HG02938 (cell line): Measurements from ENCODE around the gene GDI1.

Experiments used
- ATAC-seq: cut with Tn5 transposase; IDR thresholded peaks from one replicate; pipeline ENCODE4 v1.9.1; 2021; ENCODE audit warnings: mild to moderate bottlenecking, moderate library complexity; ENCODE audit not compliant: unreplicated experiment

GDI1 gene

DNA sequence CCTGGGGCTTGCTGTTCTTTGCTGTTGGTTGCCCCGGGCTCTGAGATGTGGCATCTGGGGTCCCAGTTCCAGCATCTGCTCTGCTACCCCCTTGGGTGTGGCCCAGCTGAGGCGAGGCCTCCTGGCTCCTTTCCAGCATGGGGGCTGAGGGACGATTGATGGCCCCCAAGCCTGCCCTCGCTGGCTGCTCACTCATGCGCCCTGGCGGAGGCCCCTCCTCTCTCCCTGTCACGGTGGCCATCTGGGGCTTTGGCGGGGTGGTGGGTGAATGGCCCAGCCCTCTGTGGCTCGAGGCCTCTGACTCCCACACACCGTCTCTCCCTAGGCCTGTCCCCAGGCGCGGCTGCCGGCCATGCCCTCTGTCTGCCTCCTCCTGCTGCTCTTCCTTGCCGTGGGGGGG is 22.9 kb downstream of the GDI1 start:
- ATAC-seq: no peak

DNA sequence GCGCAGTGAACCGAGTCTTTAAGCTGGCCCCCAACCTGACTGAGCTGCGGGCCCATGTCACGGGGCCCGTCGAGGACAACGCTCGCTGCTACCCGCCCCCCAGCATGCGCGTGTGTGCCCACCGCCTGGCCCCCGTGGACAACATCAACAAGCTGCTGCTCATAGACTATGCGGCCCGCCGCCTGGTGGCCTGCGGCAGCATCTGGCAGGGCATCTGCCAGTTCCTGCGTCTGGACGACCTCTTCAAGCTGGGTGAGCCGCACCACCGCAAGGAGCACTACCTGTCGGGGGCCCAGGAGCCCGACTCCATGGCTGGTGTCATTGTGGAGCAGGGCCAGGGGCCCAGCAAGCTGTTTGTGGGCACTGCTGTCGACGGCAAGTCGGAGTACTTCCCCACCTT is 23.4 kb downstream of the GDI1 start:
- ATAC-seq: no peak

DNA sequence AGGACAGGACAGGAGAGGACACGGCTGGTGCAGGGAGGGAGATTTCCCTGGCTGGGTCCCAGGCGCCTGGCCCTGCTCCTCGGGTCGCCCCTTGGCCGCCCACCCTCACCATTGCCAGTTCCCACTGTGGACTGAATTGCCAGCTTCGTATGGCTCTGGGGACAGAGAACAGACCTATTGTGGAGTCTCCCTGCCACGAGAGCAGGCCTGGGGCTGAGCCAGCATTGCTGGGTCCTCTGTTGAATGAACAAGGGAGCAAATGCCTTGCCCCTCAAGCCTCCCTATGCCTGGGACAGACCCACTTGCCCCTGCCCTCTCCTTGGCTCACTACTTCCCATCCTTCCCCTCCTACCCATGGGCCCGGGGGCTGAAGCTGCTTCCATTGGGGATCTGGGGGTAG is 25.4 kb downstream of the GDI1 start:
- no peak for ATAC-seq

DNA sequence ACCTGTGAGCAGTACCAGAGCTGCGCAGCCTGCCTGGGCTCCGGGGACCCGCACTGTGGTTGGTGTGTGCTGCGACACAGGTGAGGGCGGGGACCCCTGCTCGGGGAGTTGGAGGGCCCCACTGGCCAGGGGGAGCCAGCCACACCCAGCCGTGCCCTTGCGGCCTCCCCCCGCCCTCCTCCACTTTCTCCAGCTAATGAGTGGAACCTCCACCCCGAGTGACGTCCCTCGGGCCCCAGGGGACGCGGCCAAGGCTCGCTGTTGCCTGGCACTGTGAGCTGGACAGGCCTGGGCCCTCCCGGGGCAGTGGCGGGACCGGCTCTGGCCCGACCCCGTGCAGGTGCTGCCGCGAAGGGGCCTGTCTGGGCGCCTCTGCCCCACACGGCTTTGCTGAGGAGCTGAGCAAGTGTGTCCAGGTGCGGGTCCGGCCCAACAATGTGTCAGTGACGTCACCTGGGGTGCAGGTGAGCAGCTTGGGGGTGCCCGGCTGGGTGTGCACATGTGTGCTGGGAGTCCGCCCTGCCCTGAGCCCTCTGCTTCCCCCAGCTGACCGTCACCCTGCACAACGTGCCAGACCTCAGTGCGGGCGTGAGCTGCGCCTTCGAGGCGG is 26.8 kb downstream of the GDI1 start:
- no peak for ATAC-seq

DNA sequence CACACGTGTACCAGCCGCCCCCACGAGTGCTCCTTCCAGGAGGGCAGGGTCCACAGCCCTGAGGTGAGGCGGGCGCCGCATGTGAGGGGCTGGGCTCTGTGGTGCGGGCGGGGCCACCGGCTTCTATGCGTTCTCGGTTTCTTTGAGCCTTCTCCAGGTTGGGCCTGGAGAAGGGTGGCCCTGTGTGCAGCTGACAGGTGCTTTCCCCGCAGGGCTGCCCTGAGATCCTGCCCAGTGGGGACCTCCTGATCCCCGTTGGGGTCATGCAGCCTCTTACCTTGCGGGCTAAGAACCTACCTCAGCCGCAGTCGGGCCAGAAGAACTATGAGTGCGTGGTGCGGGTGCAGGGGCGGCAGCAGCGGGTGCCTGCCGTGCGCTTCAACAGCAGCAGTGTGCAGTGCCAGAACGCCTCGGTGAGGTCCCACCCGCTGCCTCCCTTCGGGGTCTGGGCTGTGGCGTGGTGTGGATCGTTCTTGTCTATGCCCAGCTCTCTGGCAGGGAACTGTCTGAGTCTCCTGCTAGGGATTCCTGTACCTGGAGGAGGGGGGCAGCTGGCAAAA is 27.9 kb downstream of the GDI1 start:
- ATAC-seq: no peak

DNA sequence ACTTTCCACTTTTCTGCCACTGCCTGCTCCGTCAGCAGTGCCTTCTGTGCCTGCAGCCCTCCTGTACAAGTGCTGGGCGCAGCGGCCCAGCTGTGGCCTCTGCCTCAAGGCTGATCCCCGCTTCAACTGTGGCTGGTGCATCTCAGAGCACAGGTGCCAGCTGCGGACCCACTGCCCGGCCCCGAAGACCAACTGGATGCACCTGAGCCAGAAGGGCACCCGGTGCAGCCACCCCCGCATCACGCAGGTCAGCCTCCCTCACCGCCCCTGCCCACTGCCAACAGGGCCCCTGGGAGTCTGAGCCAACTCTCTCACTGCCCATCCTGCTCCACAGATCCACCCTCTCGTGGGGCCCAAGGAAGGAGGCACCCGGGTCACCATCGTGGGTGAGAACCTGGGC is 28.6 kb downstream of the GDI1 start:
- ATAC-seq: no peak

DNA sequence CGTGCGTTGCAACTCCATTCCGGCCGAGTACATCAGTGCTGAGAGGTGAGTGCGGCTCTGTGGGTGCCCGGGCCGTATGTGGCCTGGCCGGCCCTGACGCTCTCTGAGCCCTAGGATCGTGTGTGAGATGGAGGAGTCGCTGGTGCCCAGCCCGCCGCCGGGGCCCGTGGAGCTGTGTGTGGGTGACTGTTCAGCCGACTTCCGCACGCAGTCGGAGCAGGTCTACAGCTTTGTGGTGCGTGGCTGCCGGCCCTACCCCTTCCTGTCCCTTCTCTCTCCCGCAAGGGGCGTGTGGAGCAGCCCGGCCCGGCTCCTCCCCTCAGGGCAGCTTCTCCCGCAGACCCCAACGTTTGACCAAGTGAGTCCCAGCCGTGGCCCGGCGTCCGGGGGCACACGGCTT is 29.1 kb downstream of the GDI1 start:
- no peak for ATAC-seq

DNA sequence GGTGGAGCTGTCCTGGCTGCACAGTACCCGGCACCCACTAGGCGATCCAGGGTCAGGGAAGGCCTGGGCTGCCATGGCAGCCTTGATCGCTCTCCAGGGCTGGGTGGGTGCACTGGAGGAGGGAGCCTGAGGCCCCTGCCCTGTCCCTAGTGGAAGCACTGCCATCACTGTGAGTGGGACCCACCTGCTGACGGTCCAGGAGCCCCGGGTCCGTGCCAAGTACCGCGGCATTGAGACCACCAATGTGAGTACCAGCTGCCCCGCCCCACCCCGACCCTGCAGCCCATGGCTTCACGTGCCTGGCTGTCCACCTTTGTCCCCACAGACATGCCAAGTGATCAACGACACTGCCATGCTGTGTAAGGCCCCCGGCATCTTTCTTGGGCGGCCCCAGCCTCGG is 30.0 kb downstream of the GDI1 start:
- ATAC-seq: no peak

DNA sequence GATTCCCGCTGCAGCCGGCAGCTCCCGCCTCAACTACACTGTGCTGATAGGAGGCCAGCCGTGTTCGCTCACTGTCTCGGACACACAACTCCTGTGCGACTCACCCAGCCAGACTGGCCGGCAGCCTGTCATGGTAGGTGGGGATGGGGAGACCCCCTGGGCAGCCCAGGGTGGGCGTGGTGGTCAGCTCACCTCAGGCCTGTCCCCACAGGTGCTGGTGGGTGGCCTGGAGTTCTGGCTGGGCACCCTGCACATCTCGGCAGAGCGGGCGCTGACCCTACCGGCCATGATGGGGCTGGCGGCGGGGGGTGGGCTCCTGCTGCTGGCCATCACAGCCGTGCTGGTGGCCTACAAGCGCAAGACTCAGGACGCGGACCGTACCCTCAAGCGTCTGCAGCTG is 30.6 kb downstream of the GDI1 start:
- ATAC-seq: no peak

DNA sequence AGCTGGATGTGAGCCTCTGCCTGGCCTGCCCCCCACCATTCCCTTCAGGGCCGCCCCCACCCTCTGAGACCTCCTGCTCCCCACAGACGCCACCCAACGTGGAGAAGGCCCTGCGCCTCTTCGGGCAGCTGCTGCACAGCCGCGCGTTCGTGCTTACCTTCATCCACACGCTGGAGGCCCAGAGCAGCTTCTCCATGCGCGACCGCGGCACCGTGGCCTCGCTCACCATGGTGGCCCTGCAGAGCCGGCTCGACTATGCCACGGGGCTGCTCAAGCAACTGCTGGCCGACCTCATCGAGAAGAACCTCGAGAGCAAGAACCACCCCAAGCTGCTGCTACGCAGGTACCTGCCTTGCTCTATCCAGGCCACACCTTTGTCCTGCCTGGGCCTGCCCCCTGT is 31.3 kb downstream of the GDI1 start:
- ATAC-seq: no peak

DNA sequence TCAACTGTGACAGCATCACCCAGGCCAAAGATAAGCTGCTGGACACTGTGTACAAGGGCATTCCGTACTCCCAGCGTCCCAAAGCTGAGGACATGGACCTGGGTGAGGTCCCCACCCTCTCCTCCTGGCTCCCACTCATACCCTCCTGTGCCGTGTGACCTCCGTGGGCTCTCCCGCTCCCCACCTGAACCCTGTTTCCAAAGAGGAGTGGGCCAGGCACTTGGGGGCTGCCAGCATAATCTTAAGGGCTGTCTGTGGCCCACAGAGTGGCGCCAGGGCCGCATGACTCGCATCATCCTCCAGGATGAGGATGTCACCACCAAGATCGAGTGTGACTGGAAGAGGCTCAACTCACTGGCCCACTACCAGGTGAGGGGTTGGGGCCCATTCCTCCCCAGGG is 32.2 kb downstream of the GDI1 start:
- ATAC-seq: no peak

DNA sequence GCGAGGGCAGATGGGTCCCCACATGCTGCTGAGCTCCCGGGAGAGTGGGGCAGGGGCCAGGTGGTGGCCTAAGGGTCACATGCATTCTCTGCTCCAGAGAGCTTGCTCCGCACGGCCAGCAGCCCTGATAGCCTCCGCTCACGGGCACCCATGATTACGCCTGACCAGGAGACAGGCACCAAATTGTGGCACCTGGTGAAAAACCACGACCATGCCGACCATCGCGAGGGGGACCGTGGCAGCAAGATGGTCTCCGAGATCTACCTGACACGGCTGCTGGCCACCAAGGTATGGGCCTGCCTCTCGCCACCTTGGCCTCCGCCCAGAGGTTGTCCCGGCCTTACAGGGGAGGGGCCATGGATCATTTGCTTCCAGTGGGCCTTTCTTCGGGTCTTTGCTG is 32.9 kb downstream of the GDI1 start:
- no peak for ATAC-seq

DNA sequence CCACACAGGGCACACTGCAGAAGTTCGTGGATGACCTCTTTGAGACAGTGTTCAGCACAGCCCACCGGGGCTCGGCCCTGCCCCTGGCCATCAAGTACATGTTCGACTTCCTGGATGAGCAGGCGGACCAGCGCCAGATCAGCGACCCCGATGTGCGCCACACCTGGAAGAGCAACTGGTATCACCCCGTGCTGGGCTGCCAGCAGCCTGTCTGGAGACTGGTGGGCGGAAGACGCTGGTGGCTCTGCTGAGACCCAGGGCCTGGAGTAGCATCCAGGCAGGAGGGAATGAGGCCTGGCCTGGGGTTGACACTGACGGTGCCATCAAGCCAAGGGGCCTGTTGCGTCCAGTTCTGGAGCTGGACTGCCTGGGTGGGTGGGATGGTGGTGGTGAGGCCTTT is 33.5 kb downstream of the GDI1 start:
- ATAC-seq: no peak

DNA sequence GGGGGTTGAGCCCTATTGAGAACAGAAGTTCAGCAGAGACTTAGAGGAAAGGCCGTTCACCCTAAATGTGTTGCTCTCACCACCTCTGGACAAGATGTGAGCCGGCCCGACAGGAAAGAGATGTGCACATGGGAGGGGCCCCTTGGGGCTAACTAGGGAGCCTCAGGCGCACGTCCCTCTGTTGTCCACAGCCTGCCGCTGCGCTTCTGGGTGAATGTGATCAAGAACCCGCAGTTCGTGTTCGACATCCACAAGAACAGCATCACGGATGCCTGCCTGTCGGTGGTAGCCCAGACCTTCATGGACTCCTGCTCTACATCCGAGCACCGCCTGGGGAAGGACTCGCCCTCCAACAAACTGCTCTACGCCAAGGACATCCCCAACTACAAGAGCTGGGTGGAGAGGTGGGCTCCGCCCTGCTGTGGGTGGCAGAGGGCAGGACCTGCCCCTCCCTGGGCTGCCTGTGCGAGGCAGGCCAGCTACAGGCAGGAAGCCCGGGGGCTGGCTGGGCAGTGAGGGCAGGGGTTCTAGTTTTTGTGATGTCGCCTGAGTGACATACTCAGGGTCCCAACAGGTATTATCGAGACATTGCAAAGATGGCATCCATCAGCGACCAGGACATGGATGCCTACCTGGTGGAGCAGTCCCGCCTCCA is 34.1 kb downstream of the GDI1 start:
- ATAC-seq: no peak

DNA sequence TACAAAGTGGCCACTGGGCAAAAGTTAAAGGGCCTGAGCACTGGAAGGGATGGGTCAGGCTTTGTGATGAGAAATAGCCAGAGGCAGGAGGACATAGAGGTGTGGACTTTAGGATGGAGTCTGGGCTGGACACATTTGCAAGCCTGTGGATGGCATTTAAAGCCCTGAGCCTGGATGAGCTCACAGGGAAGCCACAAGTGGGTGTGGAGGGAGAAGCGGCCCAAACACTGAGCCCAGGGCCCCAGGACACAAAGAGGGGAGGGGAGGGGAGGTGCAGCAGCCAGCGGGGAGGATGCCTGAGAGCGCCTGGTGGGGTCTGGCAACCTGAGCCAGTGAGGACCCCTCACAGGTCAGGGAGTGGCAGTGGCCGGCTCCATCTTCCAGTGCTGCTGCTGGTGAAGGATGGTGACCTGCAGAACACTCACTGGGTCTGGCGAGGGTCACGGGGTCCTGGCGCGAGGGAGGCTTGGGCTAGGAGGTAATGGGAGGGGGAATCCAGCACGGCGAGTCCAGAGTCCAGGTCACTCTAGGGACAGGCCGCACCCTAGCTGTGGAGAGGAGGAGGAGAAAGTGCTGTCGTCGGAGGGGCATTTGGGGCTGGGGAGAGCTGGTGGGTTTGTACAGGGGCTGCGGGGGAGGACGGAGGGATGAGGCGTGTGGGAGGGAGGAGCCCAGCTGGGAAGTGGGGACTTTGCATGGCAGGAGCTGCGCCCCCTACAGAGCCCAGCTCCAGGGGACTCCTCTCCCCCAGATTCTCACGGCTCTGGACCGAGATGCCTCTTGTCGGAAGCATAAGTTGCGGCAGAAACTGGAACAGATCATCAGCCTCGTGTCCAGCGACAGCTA is 35.1 kb downstream of the GDI1 start:
- ATAC-seq: no peak

DNA sequence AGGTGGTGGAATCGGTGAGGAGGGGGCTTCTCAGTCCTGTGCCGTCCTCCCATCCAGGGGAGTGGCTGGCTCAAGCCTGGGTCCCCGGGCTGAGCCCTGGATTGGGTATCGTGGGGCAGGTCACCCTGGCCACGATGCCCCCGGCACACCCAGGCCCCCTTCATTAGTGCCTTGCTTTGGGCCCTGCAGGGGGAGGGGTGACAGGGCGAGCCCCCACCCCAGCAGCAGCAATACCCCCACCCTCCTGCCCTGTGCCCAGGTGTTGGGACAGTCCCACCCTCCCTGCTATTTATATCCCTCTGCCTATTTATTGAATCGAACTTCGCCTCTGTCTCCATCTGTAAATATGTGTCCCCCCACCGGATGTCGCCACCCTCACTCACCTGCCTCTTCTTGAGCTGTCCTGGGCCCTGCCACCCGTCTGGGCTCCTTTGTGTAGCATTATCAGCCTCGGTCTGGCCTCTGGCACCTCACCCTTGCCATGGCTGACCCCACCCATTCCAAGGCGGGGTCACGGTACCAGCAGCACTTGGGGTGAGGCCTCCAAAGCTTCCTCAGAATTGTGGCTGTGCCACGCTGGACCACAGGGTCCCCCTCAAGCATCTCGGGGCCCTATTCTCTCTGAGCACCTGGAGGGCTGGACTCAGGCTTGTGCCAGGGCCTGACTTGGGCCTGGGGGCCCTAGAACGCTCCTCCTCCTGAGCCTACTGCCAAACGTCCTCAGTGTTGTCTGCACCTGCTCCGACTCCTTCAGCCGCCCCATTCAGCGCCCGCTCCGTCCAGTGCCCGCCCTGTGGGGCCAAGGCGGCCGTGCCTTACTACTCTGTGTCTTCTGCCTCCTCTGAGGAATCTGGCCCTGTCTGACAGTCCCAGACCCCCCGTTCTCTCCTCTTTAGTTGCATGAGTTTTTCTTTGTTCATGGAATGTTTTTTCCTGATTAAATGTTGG is 36.0 kb downstream of the GDI1 start:
- ATAC-seq: no peak

DNA sequence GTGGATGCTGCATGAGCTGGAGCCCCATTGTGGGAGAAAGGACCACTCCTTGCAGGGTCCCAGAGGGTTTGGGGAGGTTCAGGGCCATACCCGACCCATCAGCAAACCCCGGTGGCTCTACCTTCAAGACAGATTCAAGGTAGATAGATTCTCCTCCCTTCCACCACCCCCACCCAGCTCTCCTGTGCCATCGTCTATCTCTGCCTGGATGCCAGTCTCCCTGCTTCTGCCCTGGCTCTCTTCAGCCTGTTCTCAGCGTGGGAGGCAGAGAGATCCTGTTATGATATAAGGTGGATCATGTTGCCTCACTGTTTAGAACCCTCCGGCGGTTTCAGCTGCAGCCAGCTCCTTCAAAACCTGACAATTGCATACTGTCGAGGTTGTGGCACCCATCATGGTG is 36.7 kb downstream of the GDI1 start:
- ATAC-seq: no peak

DNA sequence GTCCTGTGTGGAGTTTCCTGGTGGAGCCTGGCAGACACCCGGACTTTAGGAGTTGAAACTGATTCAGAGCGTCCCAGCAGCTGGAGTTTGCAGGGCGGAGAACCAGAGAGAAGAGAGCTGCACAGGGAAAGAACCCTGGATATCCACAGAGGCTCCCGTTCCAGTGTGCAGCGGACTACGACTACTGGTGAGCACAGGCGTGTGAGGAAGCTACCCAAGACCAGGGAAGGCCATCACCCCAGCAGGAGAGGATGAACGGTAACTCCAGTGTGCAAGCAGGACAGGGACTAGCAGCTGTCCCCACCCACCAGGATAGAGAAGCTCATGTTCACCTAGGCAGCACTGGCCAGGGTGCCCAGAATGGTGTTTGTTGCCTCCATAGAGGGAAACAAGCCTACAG is 39.9 kb downstream of the GDI1 start:
- ATAC-seq: no peak

DNA sequence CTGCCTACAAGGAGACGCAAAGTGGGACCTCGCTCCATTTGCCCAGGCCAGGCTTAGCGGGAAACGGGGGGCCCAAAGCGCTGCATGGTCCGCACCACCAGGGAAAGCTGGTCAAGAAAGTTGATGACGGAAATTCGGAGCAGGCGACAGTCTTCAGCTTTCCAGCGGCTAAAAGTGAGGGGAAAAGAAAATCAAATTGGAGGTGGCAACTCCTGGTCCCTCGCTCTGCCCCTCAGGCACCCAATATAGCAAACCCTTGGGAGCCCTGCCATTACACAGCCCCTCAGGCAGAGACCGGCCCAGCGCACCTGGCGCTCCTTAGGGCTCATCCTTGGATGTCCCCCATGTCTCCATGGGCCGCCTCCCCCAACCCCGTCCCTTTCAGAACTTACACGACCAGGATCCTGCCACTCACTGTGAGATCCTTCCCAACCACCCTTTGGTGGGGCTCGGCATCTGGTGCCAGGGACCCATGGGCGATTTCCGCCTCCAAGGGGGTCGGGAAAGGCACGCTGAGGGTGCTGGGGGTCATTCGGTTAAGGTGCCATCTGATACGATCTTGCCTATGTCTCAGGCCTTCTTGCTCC is 41.0 kb downstream of the GDI1 start:
- no peak for ATAC-seq
